ENCODE data around the gene MARCHF11. TPM values are rescaled to one million over a fixed set of nuclear protein-coding genes. Genes with fewer than 3 reads are reported as not detected.

MARCHF11 gene
- polyA plus RNA-seq, 1 experiment: not detected

GRCh38 chr5:16178745-16179372 is 732 bp downstream of the MARCHF11 start:
- no peak for DNase-seq (ENCODE audit: low read depth, low spot score)
- no peak overlapping the region for H3K27ac ChIP-seq (ENCODE audit: low read depth, low read length)
- ChIA-PET CTCF (no interaction called here), POLR2A (no interaction called here)
- peaks cover 8% of the 10 kb centered on the region for H3K27me3 ChIP-seq (ENCODE audit: control insufficient read depth, insufficient read depth, low read length)
- no peak for TF ChIP-seq CTCF (IDR thresholded peaks at IDR 0.05; ENCODE audit: low read depth, low read length)
- H3K4me3 ChIP-seq (ENCODE audit: low read depth, low read length): no peak overlapping the region
- no peaks in the 10 kb centered on the region for H3K9me3 ChIP-seq (ENCODE audit: control insufficient read depth, insufficient read depth, low read length)

- ChIA-PET POLR2A (no interaction called here), CTCF (interaction anchor here (4.4 kb wide), 1 partner anchor 9 kb away, joined by 22 read pairs; no protein-coding TSS in a partner anchor)
- no peaks in the 10 kb centered on the region for H3K9me3 ChIP-seq (ENCODE audit: control insufficient read depth, insufficient read depth, low read length)
- H3K27ac ChIP-seq (ENCODE audit: low read depth, low read length): no peak overlapping the region
- no peak overlapping the region for H3K4me3 ChIP-seq (ENCODE audit: low read depth, low read length)
- no peak for DNase-seq (ENCODE audit: low read depth, low spot score)
- TF ChIP-seq CTCF (IDR thresholded peaks at IDR 0.05; ENCODE audit: low read depth, low read length): no peak
- H3K27me3 ChIP-seq (ENCODE audit: control insufficient read depth, insufficient read depth, low read length): no peaks in the 10 kb centered on the region
Observed at GRCh38 chr5:16169550-16169949, 10.0 kb downstream of the MARCHF11 start.

GRCh38 chr5:16160706-16161105 is 18.9 kb downstream of the MARCHF11 start:
- Histone ChIP-seq H3K4me3 (ENCODE audit: low read depth, low read length) (no peak overlapping the region), H3K27me3 (ENCODE audit: control insufficient read depth, insufficient read depth, low read length) (no peaks in the 10 kb centered on the region), H3K27ac (ENCODE audit: low read depth, low read length) (no peak overlapping the region), H3K9me3 (ENCODE audit: control insufficient read depth, insufficient read depth, low read length) (no peaks in the 10 kb centered on the region)
- peak; percentile 10 for DNase-seq (ENCODE audit: low read depth, low spot score)
- ChIA-PET CTCF (interaction anchor here (0.6 to 3.0 kb wide), 32 partner anchors 10 to 1245 kb away, joined by 3 to 77 read pairs (median 4); no protein-coding TSS in a partner anchor), POLR2A (no interaction called here)
- TF ChIP-seq CTCF (IDR thresholded peaks at IDR 0.05; ENCODE audit: low read depth, low read length): peak; percentile 79

GRCh38 chr5:16159636-16160035 is 20.0 kb downstream of the MARCHF11 start:
- no peak overlapping the region for H3K27ac ChIP-seq (ENCODE audit: low read depth, low read length)
- no peaks in the 10 kb centered on the region for H3K27me3 ChIP-seq (ENCODE audit: control insufficient read depth, insufficient read depth, low read length)
- no peak for TF ChIP-seq CTCF (IDR thresholded peaks at IDR 0.05; ENCODE audit: low read depth, low read length)
- H3K9me3 ChIP-seq (ENCODE audit: control insufficient read depth, insufficient read depth, low read length): no peaks in the 10 kb centered on the region
- no peak overlapping the region for H3K4me3 ChIP-seq (ENCODE audit: low read depth, low read length)
- CTCF ChIA-PET: interaction anchor here (0.9 to 3.0 kb wide), 8 partner anchors 8 to 391 kb away, joined by 3 to 77 read pairs (median 7); no protein-coding TSS in a partner anchor
- DNase-seq (ENCODE audit: low read depth, low spot score): no peak
- POLR2A ChIA-PET: no interaction called here

GRCh38 chr5:16156152-16156551 is 23.4 kb downstream of the MARCHF11 start:
- DNase-seq (ENCODE audit: low read depth, low spot score): no peak
- no peak overlapping the region for H3K4me3 ChIP-seq (ENCODE audit: low read depth, low read length)
- TF ChIP-seq CTCF (IDR thresholded peaks at IDR 0.05; ENCODE audit: low read depth, low read length): no peak
- H3K27me3 ChIP-seq (ENCODE audit: control insufficient read depth, insufficient read depth, low read length): no peaks in the 10 kb centered on the region
- ChIA-PET POLR2A (no interaction called here), CTCF (interaction anchor here (1.6 kb wide), 1 partner anchor 300 kb away, joined by 5 read pairs; no protein-coding TSS in a partner anchor)
- no peaks in the 10 kb centered on the region for H3K9me3 ChIP-seq (ENCODE audit: control insufficient read depth, insufficient read depth, low read length)
- H3K27ac ChIP-seq (ENCODE audit: low read depth, low read length): no peak overlapping the region

Measured in AG04450 (cell line).